Endothelial cell of umbilical vein (primary cell): ENCODE measurements around the gene ACOT13. TPM values are rescaled to one million over a fixed set of nuclear protein-coding genes. Genes with fewer than 3 reads are reported as not detected.
A peak's percentile ranks its signal among the peaks of the same experiment; 100 is the strongest.

Experiments used
- Bru-seq: library from RNA; stranded (reverse); fragments of 400-500 nt; gene quantifications from one replicate; lab custom pipeline; 2021; lab: Mats Ljungman, UMichigan
- BruChase-seq, 2 experiments: library from RNA; stranded (reverse); fragments of 400-500 nt; gene quantifications; one replicate each; lab custom pipeline; 2021; lab: Mats Ljungman, UMichigan
- BruUV-seq: library from RNA; stranded (reverse); fragments of 400-500 nt; replicated peaks from 2 replicates; lab custom pipeline; 2021; lab: Mats Ljungman, UMichigan
- CTCF ChIA-PET: fragments of 300-600, 350-600 bp; sonication (Branson Sonifier 250); formaldehyde crosslinking; loops from one replicate; lab custom pipeline; 2021; ENCODE audit warnings: antibody characterized with exemption, inconsistent platforms; lab: Charles Lee
- POLR2A ChIA-PET: fragments of 300-600, 350-600 bp; sonication (Branson Sonifier 250); formaldehyde crosslinking; loops from one replicate; lab custom pipeline; 2021; ENCODE audit warnings: antibody characterized with exemption, inconsistent platforms; lab: Charles Lee
- DNase-seq: peaks from one replicate; pipeline ENCODE4 v3.0.0-alpha.2; 2011; ENCODE audit warnings: low read depth, low spot score
- FAIRE-seq: peaks from 2 replicates; lab custom pipeline; 2011; peaks lifted over from hg19 to GRCh38; lab: Jason Lieb, UNC
- H2AFZ ChIP-seq: 2 replicates; pipeline ENCODE4 v1.6.0; 2012; ENCODE audit warnings: low read depth, low read length, control low read depth, inconsistent platforms
- H3K27ac ChIP-seq: 2 replicates; pipeline ENCODE4 v1.5.1; 2011; ENCODE audit warnings: low read depth, mild to moderate bottlenecking, control low read depth, low read length, moderate library complexity; ENCODE audit not compliant: insufficient read depth
- H3K27me3 ChIP-seq, 2 experiments: 2 replicates each; pipeline versions ENCODE4 v1.6.0 to v1.6.1; 2011; ENCODE audit warnings: low read length in 2 of 2, mixed read lengths in 1 of 2; ENCODE audit not compliant: control insufficient read depth in 2 of 2, insufficient read depth in 2 of 2
- H3K36me3 ChIP-seq, 2 experiments: 2 replicates in 1 of 2; 3 replicates in 1 of 2; pipeline ENCODE4 v1.5.1; 2011; ENCODE audit warnings: low read length in 2 of 2, mild to moderate bottlenecking in 1 of 2, moderate library complexity in 1 of 2; ENCODE audit not compliant: control insufficient read depth in 2 of 2, insufficient read depth in 2 of 2; ENCODE audit errors: extremely low read depth in 1 of 2
- H3K4me1 ChIP-seq: 3 replicates; pipeline ENCODE4 v1.5.1; 2011; ENCODE audit warnings: mild to moderate bottlenecking, low read length; ENCODE audit not compliant: control insufficient read depth, insufficient read depth; ENCODE audit errors: extremely low read depth
- H3K4me2 ChIP-seq: 2 replicates; pipeline ENCODE4 v1.6.1; 2011; ENCODE audit warnings: low read length, control low read depth, mixed read lengths; ENCODE audit not compliant: insufficient read depth
- H3K4me3 ChIP-seq, 3 experiments: fragments of 200-600 bp in 1 of 3; sonication (generic), shearing (Covaris generic) in 1 of 3; replicated peaks in 1 of 3; 2 replicates each; pipeline ENCODE4 v1.5.1; 2011 to 2016; ENCODE audit warnings: control low read depth in 3 of 3, low read length in 3 of 3, mild to moderate bottlenecking in 2 of 3, inconsistent platforms in 1 of 3, low read depth in 1 of 3, moderate library complexity in 1 of 3; ENCODE audit not compliant: insufficient read depth in 1 of 3
- H3K79me2 ChIP-seq: 2 replicates; pipeline ENCODE4 v1.6.0; 2012; ENCODE audit warnings: low read length, inconsistent platforms; ENCODE audit not compliant: control insufficient read depth, insufficient read depth
- H3K9ac ChIP-seq: replicated peaks from 2 replicates; pipeline ENCODE3; 2011; ENCODE audit warnings: low read length, control low read depth; ENCODE audit not compliant: insufficient read depth; ENCODE audit errors: extremely low read depth
- H3K9me1 ChIP-seq: replicated peaks from 3 replicates; pipeline ENCODE4 v1.6.0; 2011; ENCODE audit warnings: mild to moderate bottlenecking, low read length; ENCODE audit not compliant: control insufficient read depth, insufficient read depth; ENCODE audit errors: extremely low read depth
- H3K9me3 ChIP-seq: replicated peaks from 2 replicates; pipeline ENCODE4 v1.5.1; 2012; ENCODE audit warnings: low read length, inconsistent platforms; ENCODE audit not compliant: control insufficient read depth, insufficient read depth
- H4K20me1 ChIP-seq: replicated peaks from 2 replicates; pipeline ENCODE3; 2011; ENCODE audit warnings: mild to moderate bottlenecking, low read length; ENCODE audit not compliant: control insufficient read depth, insufficient read depth; ENCODE audit errors: extremely low read depth
- CTCF ChIP-seq, 2 donors: IDR thresholded peaks; 1 replicate in 1 of 2; 2 replicates in 1 of 2; pipeline ENCODE4 v1.5.1; 2011; ENCODE audit warnings: low read length in 2 of 2, mild to moderate bottlenecking in 2 of 2, moderate library complexity in 2 of 2, control low read depth in 1 of 2, inconsistent platforms in 1 of 2, low read depth in 1 of 2; ENCODE audit not compliant: insufficient read depth in 1 of 2; ENCODE audit errors: extremely low read depth in 1 of 2
- EZH2 ChIP-seq: IDR thresholded peaks from 2 replicates; pipeline ENCODE4 v1.6.1; 2012; ENCODE audit warnings: borderline replicate concordance, low read depth, mild to moderate bottlenecking, moderate library complexity, low read length, inconsistent platforms; ENCODE audit not compliant: severe bottlenecking
- FOS ChIP-seq: IDR thresholded peaks from 2 replicates; pipeline ENCODE4 v1.6.1; 2011; ENCODE audit warnings: mild to moderate bottlenecking, low read length, moderate library complexity, borderline replicate concordance; ENCODE audit not compliant: insufficient read depth
- GATA2 ChIP-seq: IDR thresholded peaks from 2 replicates; pipeline ENCODE4 v1.7.0; 2011; ENCODE audit warnings: low read depth, mild to moderate bottlenecking, moderate library complexity, mixed read lengths, low read length; ENCODE audit not compliant: insufficient read length, insufficient read depth
- JUN ChIP-seq: IDR thresholded peaks from 2 replicates; pipeline ENCODE4 v1.6.1; 2011; ENCODE audit warnings: borderline replicate concordance, low read depth; ENCODE audit not compliant: insufficient read length, insufficient read depth
- MAX ChIP-seq: IDR thresholded peaks from 2 replicates; pipeline ENCODE4 v1.6.1; 2011; ENCODE audit not compliant: insufficient read depth, insufficient read length
- MYC ChIP-seq: IDR thresholded peaks from one replicate; pipeline ENCODE4 v1.6.1; 2011; ENCODE audit warnings: mild to moderate bottlenecking, low read depth, low read length
- POLR2A ChIP-seq: IDR thresholded peaks from 2 replicates; pipeline ENCODE4 v1.6.1; 2012; ENCODE audit warnings: low read depth, mild to moderate bottlenecking, control low read depth, low read length
- POLR2AphosphoS5 ChIP-seq: IDR thresholded peaks from 2 replicates; pipeline ENCODE4 v1.6.1; 2012; ENCODE audit warnings: low read depth, mild to moderate bottlenecking, control low read depth, low read length, moderate library complexity; ENCODE audit not compliant: insufficient read depth
- dilution Hi-C: fragments of 300-500 bp; cut with MboI; formaldehyde crosslinking; loops from one replicate; pipeline ENCODE4 v1.15.0; 2019; ENCODE audit warnings: low sequenced_read_pairs; ENCODE audit not compliant: extremely low pct_ligation_motif_present
- intact Hi-C: fragments of 100-400 bp; cut with micrococcal nuclease; formaldehyde crosslinking; loops from one replicate; pipeline ENCODE4 v1.10.0; 2022
- long read RNA-seq: library from polyadenylated mRNA; stranded (forward); transcript quantifications from one replicate; pipeline ENCODE4 v2.0.0, GENCODE V29; 2021
- polyA minus RNA-seq, 3 experiments: library from RNA; depleted of rRNA, polyadenylated mRNA; stranded (reverse); fragments of >200 nt; gene quantifications; 1 replicate in 1 of 3; 2 replicates in 2 of 3; pipeline ENCODE4 v1.2.3, GENCODE V29; 2011
- polyA plus RNA-seq, 4 experiments: library from polyadenylated mRNA; depleted of rRNA in 3 of 4; stranded (reverse) in 3 of 4; unstranded in 1 of 4; fragments of >200 nt; gene quantifications; 2 replicates each; pipeline versions ENCODE4 v1.2.1 to v1.2.3, GENCODE V29; 2011 to 2012; ENCODE audit warnings: missing spikeins in 1 of 4
- total RNA-seq: library from RNA; stranded (reverse); gene quantifications from 2 replicates; pipeline ENCODE4 v1.2.3, GENCODE V29; 2021

The ACOT13 gene
- 15.3 and 24.1 TPM in 2 replicates for total RNA-seq
- 7.5 and 7.7 TPM in 2 replicates for polyA plus RNA-seq
- polyA plus RNA-seq (2011; cell fraction: cytosol; rRNA removed) = 13.1 and 15.4 TPM in 2 replicates
- polyA plus RNA-seq (2011; cell fraction: nucleus; rRNA removed) = 4.7 and 8.0 TPM in 2 replicates
- 16.0 and 25.9 TPM in 2 replicates for polyA plus RNA-seq (2012)
- 1.7 and 3.3 TPM in 2 replicates for polyA minus RNA-seq
- polyA minus RNA-seq (2011; cell fraction: cytosol; rRNA and poly(A)+ RNA removed) = 6.1 TPM
- 0.82 and 0.87 TPM in 2 replicates for polyA minus RNA-seq (2011; cell fraction: nucleus; rRNA and poly(A)+ RNA removed)
- percentile 49 among the genes with signal in this experiment for Bru-seq, nascent RNA
- percentile 43 among the genes with signal in this experiment for BruChase-seq, experiment 1, labeled RNA remaining after a 6-hour chase
- percentile 42 among the genes with signal in this experiment for BruChase-seq, experiment 2, labeled RNA remaining after a 2-hour chase
- long read RNA-seq, full-length matches to known transcripts = 67 of 87 reads
- long read RNA-seq, partial matches to known transcripts = 18 of 87 reads
- long read RNA-seq, other reads (novel, unspliced or antisense) = 2 of 87 reads

- TF ChIP-seq CTCF (IDR thresholded peaks at IDR 0.05; ENCODE audit: extremely low read depth in 1 of 2, insufficient read depth in 1 of 2, low read depth in 1 of 2, low read length in 2 of 2) (peak; percentile 34 to 68), JUN (no peak), MAX (no peak), GATA2 (no peak), FOS (no peak), POLR2A (peak; percentile 83), MYC (no peak), EZH2 (no peak), POLR2AphosphoS5 (peak; percentile 54)
- DNase-seq (peak; percentile 98), FAIRE-seq (peak; percentile 72)
- intact Hi-C loops = loop anchor here (1.0 to 5.0 kb wide), 6 partner anchors 18 to 108 kb away; partner anchors contain the start of gene KIAA0319
- ChIA-PET POLR2A (interaction anchor here (0.7 kb wide), 1 partner anchor 53 kb away, joined by 5 read pairs; no protein-coding TSS in a partner anchor), CTCF (interaction anchor here (0.7 to 1.4 kb wide), 7 partner anchors 12 to 85 kb away, joined by 3 to 11 read pairs (median 4); partner anchors contain the start of gene KIAA0319)
- Histone ChIP-seq H3K4me3 (peak within 1 kb of the TSS; percentile 71 to 92 (median 90)), H3K9ac (peak within 1 kb of the TSS; percentile 89), H3K27me3 (no peaks in the 10 kb centered on the region), H3K36me3 (peaks cover 4 to 8% of the 10 kb centered on the region in 2 experiments), H3K4me2 (peak within 1 kb of the TSS; percentile 77), H4K20me1 (no peaks in the 10 kb centered on the region), H3K4me1 (peaks cover 13% of the 10 kb centered on the region), H3K9me3 (no peaks in the 10 kb centered on the region), H3K79me2 (peaks cover 23% of the 10 kb centered on the region), H2AFZ (peak within 1 kb of the TSS; percentile 97), H3K27ac (peak within 1 kb of the TSS; percentile 75), H3K9me1 (no peaks in the 10 kb centered on the region)
- TSS peak; percentile 90 for BruUV-seq
- dilution Hi-C loops = no loop called here
Measured at GRCh38 chr6:24666641-24667377, at the start of gene ACOT13, which contains the start of gene TDP2. Gene ACOT13 (plus strand): TSS chr6:24667077. CDS start chr6:24667264, 187 bp downstream. Gene TDP2 (minus strand): TSS chr6:24666899. CDS start chr6:24666862, 37 bp downstream.
